ENCODE data around the gene SYDE1.

Gene SYDE1

DNA sequence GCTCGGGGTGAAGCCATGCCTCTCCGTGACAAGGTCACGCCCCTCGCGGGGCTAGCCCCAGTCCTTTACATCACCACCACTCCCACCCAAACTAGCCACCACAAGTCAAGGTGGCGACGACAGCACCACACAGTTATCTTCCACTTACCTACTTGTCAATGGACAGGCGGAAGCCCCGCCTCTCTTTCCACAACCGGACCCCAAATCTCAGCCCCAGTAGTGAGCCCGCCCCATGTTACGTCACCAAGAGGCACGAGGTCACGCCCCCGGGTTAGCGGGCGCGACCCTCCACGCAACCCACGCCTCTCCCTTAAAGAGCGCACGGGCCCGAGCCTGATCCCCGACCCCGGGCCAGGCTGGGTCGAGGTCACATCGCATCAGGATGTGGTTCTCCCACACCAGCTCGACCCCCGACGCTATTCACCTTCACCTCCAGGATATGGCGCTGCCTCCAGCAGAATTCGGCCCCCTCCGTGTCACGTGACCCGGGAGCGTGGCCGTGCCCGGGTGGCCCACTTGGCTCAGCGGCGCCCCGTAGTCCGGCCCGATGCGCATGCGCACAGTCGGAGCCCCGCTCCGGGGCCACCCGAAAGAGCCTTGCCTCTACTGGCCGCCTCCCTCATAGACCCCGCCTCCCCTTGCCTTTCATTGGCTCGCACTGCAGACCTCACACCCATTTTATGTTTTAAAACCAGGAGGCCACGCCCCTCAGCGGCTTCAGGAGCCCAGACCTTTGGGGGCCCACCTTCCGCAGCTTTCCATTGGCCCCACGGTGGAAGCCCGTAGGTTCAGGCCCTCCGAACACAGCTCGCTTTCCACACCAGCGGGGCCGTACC, 18.2 kb downstream of the SYDE1 start:
- DNase-seq = peak; percentile 90 to 98 (median 95)

DNA sequence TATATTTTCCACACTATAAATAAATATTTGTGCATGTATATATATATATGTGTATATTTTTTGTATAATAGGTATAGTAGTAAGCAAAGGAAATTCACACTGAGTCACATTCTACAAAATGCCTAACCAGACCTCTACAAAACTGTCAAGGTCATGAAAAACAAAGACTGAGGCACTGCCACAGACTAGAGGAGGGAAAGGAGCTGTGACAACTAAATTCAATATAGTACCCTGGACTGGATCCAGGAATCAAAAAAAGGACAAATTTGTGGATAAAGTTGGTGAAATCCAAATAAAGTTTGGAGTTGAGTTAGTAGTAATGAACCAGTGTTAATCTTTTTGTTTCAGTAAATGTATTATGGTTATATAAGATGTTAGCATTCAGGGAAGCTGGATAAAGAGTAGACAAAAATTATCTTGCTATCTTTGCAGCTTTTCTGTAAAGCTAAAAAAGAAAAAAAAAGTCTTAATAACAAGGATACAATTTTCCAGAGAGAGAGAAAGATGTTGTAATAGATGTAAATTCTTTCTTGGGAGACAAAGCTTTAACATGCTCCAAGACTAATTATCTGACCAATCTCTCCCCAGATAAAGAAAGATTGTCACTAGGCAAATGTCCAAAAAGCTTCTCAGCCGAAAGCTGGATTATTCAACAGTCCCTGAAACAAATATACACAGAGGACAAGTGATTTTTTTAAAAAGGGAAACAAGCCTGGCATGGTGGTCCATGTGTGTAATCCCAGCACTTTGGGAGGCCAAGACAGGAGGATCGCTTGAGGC, 19.1 kb downstream of the SYDE1 start:
- peak in 1 of 5 experiments; percentile 18 for DNase-seq

DNA sequence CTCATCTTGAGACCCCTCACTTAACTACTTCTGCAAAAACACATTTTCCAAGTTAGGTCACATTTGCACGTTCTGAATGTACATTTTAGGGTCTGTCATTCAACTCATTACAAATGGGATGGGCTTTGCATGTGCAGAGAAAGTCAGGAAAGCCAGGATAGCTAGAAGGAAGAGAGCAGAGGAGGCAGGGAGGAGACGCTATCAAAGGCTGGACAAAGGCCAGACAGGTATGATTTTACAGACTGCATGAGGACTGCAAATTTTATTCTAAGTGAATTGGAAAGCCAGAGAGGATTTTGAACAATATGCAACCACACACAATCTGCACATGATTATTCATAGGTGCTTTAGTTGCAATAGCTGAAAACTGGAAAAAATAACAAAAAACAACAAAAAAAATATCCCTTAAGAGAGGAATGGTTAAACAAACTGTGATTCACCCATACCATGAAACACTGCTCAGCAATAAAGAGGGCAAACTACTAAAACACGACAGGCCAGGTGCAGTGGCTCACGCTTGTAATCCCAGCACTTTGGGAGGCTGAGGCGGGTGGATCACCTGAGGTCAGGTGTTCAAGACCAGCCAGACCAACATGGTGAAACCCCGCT, 21.1 kb downstream of the SYDE1 start:
- DNase-seq = no peak

DNA sequence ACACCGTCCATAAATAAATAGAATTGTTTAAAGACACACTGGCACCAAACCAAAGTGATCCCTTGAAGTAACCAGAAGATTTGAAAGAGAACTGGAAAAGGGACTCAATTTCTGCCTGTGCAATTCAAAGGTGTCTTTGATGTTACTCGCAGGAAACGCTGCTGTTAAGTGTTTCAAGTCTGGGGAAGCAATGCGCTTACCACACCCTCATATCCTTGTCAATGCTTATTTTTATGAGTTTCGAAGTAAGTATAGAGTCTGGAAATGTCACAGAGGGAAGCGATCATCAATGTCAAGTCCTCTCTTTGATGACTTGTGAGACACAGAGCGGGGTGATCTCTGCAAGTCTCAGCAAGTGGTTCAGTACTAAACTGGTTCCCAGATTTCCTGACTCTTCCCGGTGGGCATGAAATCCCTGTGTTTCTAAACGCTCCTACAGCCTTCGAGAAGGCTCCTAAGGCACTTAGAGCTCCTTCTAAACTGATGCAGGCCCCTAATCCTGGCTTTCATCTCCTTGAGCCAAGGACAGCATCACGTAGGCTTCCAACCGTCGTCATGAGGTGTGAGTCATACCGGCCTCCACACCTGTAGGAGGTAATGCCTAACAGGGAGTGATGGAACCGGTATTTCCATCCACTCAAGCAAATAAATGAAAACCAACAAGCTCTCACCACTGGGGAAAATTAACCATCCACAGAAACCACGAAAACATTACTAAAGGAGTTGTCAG, 22.8 kb downstream of the SYDE1 start:
- peak in 1 of 5 experiments; percentile 18 for DNase-seq

DNA sequence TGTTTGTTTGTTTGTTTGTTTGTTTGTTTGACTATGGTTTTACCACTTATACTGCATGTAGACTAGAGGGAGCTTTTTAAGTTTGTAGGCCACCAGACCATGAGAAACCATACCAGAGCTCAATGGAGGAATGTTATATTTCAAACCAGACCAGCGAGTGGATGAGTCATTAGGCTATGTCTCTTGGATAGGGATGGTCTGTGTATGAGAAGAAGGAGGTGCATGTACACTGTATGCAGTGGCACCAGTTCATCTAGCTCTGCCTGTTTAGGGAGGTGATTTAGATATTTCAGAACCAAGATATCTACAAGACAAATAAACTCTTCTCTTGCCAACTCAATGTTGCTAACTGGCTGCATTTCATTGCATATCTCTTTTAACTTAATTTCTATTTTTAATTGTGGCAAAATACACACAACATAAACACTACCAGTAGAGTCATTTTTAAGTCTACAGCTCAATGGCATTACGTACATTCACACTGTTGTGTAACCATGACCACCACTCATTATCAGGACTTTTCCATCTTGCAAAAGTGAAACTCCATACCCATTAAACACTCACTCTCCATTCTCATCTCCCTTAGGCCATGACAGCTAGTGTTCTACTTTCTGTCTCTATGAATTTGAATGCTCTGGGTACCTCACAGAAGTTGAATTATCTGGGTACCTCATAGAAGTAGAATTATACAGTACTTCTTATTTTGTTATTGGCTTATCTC, 29.2 kb downstream of the SYDE1 start:
- peak in 1 of 5 experiments; percentile 22 for DNase-seq

DNA sequence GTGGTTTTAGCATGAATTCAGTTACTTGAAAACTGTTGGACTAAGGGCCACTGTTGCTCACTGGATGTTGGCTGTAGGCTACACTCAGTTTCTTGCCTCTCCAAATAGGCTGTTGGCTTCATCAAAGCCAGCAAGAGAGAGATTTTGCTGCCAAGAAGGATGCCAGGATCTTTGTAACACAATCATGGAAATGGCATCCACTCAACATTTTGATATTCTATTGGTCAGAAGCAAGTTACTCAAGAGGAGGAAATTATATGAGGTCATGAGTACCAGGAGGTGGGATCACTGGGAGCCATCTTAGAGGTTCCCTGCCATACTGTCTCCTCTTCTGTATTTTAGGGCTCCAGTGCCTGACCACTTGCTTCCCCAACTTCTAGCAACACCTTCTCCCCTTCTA, 30.6 kb downstream of the SYDE1 start:
- DNase-seq = no peak

DNA sequence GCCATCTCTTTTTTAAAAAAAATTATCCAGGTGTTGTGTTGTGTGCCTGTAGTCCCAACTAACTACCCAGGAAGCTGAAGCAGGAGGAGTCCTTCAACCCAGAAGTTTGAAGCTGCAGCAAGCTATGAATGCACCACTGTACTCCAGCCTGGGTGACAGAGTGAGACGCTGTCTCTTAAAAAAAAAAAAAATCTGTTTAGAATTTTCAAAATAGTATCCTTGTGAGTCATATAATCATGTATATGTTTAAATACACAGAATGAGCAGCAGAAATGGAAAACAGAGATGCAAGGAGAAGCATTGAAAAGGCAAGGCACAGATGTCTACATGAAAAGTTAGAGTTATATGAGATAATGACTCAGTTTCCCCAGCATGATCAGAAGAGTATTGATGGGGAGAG, 31.2 kb downstream of the SYDE1 start:
- no peak for DNase-seq

DNA sequence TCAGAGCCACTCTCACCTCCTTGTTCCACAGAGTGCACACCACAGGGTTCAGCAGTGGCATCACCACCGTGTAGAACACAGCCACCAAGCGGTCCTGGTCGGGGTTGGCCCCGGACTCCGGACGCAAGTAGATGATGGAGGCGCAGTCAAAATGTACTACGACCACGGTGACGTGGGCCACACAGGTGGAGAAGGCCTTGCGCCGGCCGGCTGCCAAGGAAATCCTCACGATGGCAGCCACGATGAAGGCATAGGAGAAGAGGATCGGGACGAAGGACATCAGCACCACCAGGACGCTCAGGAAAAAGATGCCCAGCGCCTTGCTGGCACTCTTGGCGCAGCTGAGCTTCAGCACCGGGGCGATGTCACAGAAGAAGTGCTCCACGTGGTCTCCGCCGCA, 33.9 kb downstream of the SYDE1 start:
- DNase-seq = no peak

DNA sequence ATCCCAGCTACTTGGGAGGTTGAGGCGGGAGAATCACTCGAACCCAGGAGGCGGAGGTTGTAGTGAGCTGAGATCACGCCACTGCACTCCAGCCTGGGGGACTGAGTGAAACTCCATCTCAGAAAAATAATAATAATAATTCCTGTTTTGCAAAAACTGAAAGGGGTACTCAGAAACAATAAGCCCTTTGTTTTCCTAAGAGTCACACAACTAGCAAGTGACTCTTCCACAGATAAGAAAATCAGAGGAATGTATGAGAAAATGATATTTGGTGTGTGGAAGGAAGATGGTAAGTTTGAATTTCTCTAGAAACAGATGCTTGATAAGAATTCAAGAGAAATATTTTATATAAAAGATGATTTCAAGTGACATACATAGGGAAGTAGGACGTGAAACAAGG, 35.1 kb downstream of the SYDE1 start:
- DNase-seq = no peak

DNA sequence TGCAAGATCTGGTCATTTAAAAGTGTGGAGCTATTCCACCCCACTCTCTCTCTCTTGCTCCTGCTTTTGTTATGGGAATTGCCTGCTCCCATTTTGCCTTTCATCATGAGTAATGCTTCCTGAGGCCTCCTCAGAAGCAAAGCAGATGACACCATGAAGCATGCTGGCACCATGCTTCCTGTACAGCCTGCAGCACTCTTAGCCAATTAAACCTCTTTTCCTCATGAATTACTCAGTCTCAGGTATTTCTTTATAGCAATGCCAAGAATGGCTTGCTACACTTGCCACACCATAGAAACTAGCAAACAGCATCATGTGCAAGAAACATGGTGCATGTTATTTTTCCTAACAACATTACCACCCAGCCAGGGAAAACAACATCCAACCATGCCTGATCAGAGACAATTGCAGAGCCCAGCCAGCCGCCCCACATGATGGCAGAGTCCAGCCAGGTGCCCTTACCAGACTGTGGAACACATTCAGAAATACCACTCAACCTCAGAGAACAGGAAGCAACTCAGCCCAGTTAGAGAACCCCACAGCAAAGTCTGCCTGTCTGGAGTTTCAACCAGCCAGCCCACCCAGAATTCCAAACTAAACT, 36.9 kb downstream of the SYDE1 start:
- DNase-seq = no peak

DNA sequence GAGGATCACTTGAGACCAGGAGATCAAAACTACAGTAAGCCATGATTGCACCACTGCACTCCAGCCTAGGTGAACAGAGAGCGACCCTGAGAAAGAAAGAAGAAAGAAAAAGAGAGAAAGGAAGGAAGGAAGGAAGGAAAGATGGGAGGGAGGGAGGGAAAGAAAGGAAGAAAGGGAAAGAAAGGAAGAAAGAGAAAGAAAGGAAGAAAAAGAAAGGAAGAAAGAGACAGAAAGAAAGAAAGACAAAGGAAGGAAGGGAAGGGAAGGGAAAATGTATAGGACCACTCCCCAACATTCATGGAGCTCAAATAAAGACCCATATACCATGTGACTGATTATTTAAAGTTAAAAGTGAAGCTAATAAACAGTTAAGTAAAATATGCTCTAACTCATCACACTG, 39.9 kb downstream of the SYDE1 start:
- no peak for DNase-seq

DNA sequence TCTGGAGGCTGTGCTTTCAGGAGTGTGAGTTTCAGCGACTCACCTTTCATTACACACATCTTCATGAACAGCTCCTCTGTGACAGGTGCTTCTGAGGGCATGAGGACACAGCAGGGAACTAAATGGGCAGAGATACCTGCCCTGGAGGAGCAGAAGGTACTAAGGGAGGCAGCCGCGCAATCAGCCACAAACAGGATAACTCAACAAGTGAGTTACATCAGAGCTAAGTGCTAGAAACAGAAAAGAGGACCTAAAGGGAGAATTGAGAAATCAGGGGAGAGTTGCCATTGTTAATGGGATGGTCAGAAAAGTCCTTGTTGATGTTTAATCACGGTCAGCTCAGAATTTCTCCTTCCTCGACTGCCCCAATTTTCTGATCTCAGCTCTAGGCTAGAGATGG, 42.5 kb downstream of the SYDE1 start:
- no peak for DNase-seq

DNA sequence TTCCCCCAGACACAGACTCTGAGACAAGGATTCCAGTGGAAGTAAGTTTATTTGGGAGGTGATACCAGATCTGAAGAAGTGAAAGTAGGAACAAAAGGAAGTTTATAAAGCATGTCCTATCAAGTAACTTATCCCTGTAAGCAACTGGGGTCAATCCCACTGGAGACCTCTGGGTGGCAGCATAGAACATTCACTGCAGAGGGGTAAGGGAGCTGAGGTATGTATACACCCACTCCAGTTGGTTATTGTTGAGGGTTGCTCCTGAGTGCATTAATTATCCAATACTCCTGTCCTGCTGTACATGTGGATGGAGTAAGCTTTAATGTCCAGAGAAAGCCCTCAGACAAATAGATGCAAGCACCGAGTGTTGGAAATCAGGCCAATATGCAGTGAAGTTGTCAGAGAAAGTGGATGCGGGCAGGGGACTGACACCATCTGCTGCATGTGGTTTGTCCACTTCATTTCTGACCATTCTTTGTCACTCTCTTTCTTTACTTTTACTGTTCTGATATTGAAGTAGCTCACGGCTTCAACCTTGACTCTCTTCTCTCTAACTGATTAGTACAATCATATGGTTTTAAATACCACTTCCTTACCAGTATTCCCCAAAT, 46.9 kb downstream of the SYDE1 start:
- DNase-seq = peak in 2 of 5 experiments; percentile 10 to 28

DNA sequence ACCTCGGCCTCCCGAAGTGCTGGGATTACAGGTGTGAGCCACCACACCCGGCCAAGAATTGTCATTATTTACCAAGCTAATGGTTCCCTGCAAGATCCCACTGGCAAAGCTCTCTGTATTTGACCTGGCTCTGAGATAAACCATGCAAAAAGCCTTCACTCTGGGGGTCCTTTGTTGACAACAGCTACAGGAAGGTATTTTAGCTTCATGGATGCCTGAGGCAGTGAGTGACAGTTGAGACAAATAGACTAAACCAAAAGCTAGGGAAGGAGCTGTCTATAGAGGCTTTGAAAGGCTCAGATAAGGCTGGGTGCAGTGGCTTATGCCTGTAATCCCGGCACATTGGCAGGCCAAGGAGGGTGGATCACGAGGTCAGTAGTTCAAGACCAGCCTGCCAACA, 48.1 kb downstream of the SYDE1 start:
- DNase-seq = no peak

DNA sequence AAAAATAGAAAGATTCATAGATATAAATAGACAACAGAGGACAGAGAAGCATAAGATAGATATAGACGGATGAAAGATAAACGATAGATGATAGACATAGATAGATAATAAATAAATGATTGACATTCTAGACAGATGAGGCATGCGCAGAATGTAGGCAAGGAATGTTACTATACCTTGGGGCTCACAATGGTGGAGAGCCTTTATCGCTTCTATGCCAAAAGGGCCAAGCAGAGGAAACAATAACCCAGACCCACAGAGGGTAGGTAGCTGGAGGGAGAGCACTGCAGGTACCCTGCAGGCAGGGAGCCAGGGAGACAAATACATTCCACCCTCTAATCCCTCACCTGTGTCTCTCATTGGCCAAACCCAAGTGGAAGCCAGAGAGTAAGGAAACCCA, 49.2 kb downstream of the SYDE1 start:
- no peak for DNase-seq

DNA sequence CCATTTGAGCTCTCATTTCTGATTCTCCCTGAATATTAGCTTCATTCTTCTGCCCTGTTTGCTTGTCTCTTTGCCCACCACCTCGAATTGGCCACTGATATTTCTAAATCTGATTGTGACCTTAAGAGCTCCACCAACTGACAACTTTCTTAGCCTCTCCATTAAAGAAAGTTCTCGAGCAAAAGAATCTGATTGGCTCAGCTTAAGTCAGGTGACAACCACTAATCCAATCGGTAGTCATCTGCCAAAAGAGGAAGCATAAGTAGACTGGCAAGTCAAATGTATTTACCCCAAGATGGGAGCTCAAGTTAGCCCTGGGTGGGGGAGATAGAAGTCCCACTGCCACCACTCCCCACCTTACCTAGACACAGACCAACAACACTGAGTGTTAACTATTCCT, 52.0 kb downstream of the SYDE1 start:
- DNase-seq = no peak

DNA sequence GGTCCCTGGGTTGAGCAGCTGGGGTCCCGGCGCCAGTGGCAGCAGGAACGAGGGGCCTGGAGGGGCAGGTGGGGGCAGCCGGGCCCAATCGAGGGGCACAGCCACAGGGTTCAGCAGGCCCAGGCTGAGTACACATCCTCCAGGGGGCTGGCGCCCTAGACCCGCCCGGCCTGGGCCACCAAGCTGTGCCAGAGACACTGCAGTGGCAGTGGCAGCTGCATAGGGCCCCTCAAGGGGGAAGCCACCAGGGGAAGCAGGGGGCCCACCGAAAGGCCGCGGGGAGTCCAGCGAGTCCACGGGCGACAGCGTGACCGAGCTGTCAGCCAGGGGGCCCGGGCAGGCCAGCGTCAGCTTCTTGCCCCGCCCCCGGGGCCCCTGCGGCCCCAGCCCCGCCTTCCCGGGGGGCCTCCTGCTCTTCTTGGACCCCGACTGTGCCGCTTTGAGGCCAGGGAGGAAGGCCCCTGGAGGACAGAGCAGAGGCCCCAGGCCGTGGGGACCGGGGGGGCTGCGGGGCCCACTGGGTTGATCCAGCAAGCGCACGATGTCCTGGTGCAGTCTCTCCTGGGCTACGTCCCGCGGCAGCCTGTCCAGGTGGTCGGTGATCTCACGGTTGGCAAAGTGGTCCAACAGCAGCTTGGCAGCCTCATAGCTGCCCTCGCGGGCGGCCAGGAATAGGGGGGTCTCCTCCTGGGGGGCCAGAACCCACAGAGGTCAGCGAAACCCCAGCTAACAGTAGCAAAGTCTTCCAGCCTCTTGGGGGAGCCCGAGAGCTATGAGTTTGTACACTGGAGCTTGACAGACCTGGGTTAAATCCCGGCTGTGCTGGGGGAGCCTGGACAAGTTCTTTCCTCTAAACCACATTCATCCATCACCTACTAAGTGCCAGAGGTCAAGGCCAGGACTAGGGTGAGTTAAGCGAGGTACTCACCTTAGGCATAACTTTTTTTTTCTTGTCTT, 54.1 kb downstream of the SYDE1 start:
- no peak for DNase-seq
